Esophagus squamous epithelium (tissue), 4 donors: ENCODE data around the gene SYNRG.

Source experiments
- POLR2A ChIP-seq, 4 donors: fragments of 450-650 bp; IDR thresholded peaks; one replicate each; pipeline ENCODE4 v1.6.1; 2017; ENCODE audit warnings: antibody characterized with exemption in 4 of 4, mild to moderate bottlenecking in 4 of 4, moderate library complexity in 3 of 4
- TF ChIP-seq, protein P1 (sequence below), 6 experiments: fragments of 450-650 bp in 4 of 6; fragments of 200-600 bp in 2 of 6; sonication (generic) in 2 of 6; IDR thresholded peaks; one replicate each; pipeline ENCODE4 v1.5.1; 2016 to 2019; ENCODE audit warnings: antibody characterized with exemption in 6 of 6, mild to moderate bottlenecking in 4 of 6, moderate library complexity in 4 of 6

- TF ChIP-seq, protein P1, sequence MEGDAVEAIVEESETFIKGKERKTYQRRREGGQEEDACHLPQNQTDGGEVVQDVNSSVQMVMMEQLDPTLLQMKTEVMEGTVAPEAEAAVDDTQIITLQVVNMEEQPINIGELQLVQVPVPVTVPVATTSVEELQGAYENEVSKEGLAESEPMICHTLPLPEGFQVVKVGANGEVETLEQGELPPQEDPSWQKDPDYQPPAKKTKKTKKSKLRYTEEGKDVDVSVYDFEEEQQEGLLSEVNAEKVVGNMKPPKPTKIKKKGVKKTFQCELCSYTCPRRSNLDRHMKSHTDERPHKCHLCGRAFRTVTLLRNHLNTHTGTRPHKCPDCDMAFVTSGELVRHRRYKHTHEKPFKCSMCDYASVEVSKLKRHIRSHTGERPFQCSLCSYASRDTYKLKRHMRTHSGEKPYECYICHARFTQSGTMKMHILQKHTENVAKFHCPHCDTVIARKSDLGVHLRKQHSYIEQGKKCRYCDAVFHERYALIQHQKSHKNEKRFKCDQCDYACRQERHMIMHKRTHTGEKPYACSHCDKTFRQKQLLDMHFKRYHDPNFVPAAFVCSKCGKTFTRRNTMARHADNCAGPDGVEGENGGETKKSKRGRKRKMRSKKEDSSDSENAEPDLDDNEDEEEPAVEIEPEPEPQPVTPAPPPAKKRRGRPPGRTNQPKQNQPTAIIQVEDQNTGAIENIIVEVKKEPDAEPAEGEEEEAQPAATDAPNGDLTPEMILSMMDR (IDR thresholded peaks at IDR 0.05), result no peak
- no peak for TF ChIP-seq POLR2A (IDR thresholded peaks at IDR 0.05)
Measured at GRCh38 chr17:37481001-37481665, 128.1 kb downstream of the SYNRG start.
